ENCODE results near the gene EFL1. TPM values are rescaled to one million over a fixed set of nuclear protein-coding genes. Genes with fewer than 3 reads are reported as not detected.

Gene EFL1
- total RNA-seq (2021; fragmentation: NEBNext Ultra II Directional; extraction: Animal tissue kit (Norgen Biotek cat#: 25700)) (31.5 and 32.8 TPM in 2 replicates), polyA plus RNA-seq (2011; rRNA removed) (8.8 and 10.8 TPM in 2 replicates), polyA minus RNA-seq (2011; rRNA and poly(A)+ RNA removed) (33.1 and 45.0 TPM in 2 replicates)
- polyA plus RNA-seq (2011; cell fraction: cytosol; rRNA removed): 18.0 TPM
- 15.3 TPM for polyA plus RNA-seq (2011; cell fraction: nucleus; rRNA removed)
- 20.3 to 30.7 TPM (median 24.2 TPM) in 4 replicates for polyA plus RNA-seq (2012, experiment 1 of 2)
- 1.9 TPM for polyA plus RNA-seq (2012, experiment 2 of 2)
- 16.4 TPM for polyA plus RNA-seq (2013, experiment 1 of 2)
- polyA plus RNA-seq (2013, experiment 2 of 2): 17.5 TPM
- 31.2 TPM for polyA minus RNA-seq (2011; cell fraction: cytosol; rRNA and poly(A)+ RNA removed)
- polyA minus RNA-seq (2011; cell fraction: nucleus; rRNA and poly(A)+ RNA removed): 49.1 TPM
- long read RNA-seq, experiment 1, partial matches to known transcripts: 13 of 23 reads
- long read RNA-seq, experiment 1, other reads (novel, unspliced or antisense): 6 of 23 reads
- long read RNA-seq, experiment 2, transcript EFL1-201 (20 exons, 3,675 nt): major isoform, 13 of 27 reads
- long read RNA-seq, experiment 2, partial matches to known transcripts: 10 of 27 reads
- long read RNA-seq, experiment 2, other reads (novel, unspliced or antisense): 4 of 27 reads

DNA sequence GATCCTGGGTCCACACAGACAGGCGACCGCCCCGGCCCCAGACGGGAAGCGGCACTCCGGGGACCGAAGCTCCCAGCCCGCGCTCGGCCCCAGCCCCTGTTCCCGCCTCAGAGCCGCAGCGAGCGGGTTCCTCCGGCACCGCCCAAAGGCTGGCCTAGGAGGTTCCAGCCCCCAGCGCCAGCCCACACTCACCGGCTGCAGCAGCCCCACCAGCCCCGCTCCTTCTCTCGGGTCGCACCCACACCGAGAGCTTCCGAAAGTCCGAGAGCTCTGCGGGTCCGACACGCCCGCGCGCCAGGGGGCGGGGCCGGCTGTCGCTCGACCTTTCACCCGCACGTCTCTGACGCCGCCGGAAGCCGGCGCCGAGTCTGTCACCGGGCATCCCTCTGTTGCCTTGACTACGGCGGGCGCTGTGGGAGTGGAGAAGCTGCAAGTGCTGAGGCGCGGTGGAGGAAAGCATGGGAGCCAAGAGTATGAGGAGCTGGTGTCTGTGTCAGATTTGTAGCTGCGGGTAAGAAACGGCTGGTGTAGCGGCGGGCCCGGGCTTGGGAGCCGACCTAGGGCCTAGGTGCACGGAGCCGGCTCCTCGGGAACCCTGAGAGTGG, at the start of gene EFL1, which contains the start of gene SAXO2:
EFL1 (minus strand) TSS at position 313 of the 605 bp plus-strand sequence. CDS start 956 bp downstream, outside the sequence.
SAXO2 (plus strand) TSS at position 397 of the 605 bp plus-strand sequence; CDS start at position 459, 62 bp downstream.
- Histone ChIP-seq H3K9ac (replicated peaks in 1 of 4; ENCODE audit: extremely low read depth in 1 of 4, low read depth in 3 of 4, low read length in 3 of 4) (peak within 1 kb of the TSS in 3 of 4 experiments; percentile 63 to 86 (median 71); a peak in 6 of 7 replicates), H2BK5ac (ENCODE audit: low read depth, low read length) (no peak within 1 kb of the TSS; the same call in 1 of the 2 replicates), H2AFZ (ENCODE audit: low read length) (peak within 1 kb of the TSS; percentile 35; the same call in 1 of the 2 replicates), H2BK20ac (ENCODE audit: low read length) (no peak within 1 kb of the TSS), H3K23me2 (ENCODE audit: low read depth, low read length) (0 out of 2 replicates have a peak, but pooled peaks cover 2% of the 10 kb centered on the region), H3K79me2 (ENCODE audit: control insufficient read depth in 1 of 2, insufficient read depth in 2 of 2, low read length in 2 of 2) (peaks cover 3 to 18% of the 10 kb centered on the region in 2 experiments; a peak in 2 of 4 replicates), H3K27me3 (replicated peaks in 1 of 4; ENCODE audit: control insufficient read depth in 3 of 4, extremely low read depth in 1 of 4, insufficient read depth in 3 of 4, low read length in 3 of 4) (no peaks in the 10 kb centered on the region), H3K79me1 (ENCODE audit: low read depth, low read length) (no peaks in the 10 kb centered on the region), H3K18ac (ENCODE audit: extremely low read depth, low read length) (0 out of 2 replicates have a peak within 1 kb of the TSS, but pooled peaks have one; percentile 6), H3K27ac (ENCODE audit: low read depth, low read length) (no peak within 1 kb of the TSS), H3K4ac (replicated peaks; ENCODE audit: insufficient read length, low read depth, low read length) (no peak within 1 kb of the TSS), H2BK12ac (ENCODE audit: low read depth, low read length) (no peak within 1 kb of the TSS), H3K4me2 (ENCODE audit: insufficient read depth in 1 of 2, low read depth in 2 of 2, low read length in 2 of 2) (peak within 1 kb of the TSS; percentile 64 to 76), H4K5ac (ENCODE audit: insufficient read length, low read depth, low read length) (no peak within 1 kb of the TSS), H3K36me3 (ENCODE audit: control insufficient read depth in 2 of 4, insufficient read depth in 4 of 4, low read length in 3 of 4) (peaks cover 0 to 5% (median 2%) of the 10 kb centered on the region in 4 experiments; a peak in 3 of 8 replicates), H3K4me1 (replicated peaks in 1 of 4; ENCODE audit: control insufficient read depth in 3 of 4, insufficient read depth in 4 of 4, low read length in 3 of 4) (peaks cover 0 to 6% (median 3%) of the 10 kb centered on the region in 4 experiments; a peak in 4 of 7 replicates), H3K23ac (ENCODE audit: insufficient read length) (no peak within 1 kb of the TSS), H2AK5ac (ENCODE audit: low read depth, low read length) (no peak within 1 kb of the TSS), H4K8ac (ENCODE audit: extremely low read depth, insufficient read depth, low read length) (peak within 1 kb of the TSS; percentile 91), H3K4me3 (ENCODE audit: extremely low read depth in 1 of 4, insufficient read depth in 2 of 4, low read depth in 3 of 4, low read length in 4 of 4) (peak within 1 kb of the TSS; percentile 71 to 86 (median 80)), H2BK15ac (ENCODE audit: low read length) (no peak within 1 kb of the TSS), H3K56ac (replicated peaks; ENCODE audit: insufficient read length, low read depth, low read length) (no peak within 1 kb of the TSS), H3K9me3 (ENCODE audit: insufficient read depth in 2 of 2, low read depth in 1 of 2, low read length in 1 of 2) (no peaks in the 10 kb centered on the region), H3K14ac (ENCODE audit: insufficient read length) (no peak within 1 kb of the TSS), H4K91ac (replicated peaks; ENCODE audit: insufficient read length, low read length) (no peak within 1 kb of the TSS), H2BK120ac (replicated peaks; ENCODE audit: low read depth, low read length) (no peak within 1 kb of the TSS), H4K20me1 (replicated peaks in 1 of 2; ENCODE audit: control insufficient read depth in 1 of 2, insufficient read depth in 2 of 2, low read length in 2 of 2) (peaks cover 0 to 2% of the 10 kb centered on the region in 2 experiments)
- no peak for FAIRE-seq
- WGBS, 2 experiments (ENCODE audit: extremely low coverage in 1 of 2, insufficient coverage in 1 of 2, insufficient read length in 1 of 2, insufficient replicate concordance in 2 of 2, low coverage in 1 of 2, low lambda C conversion rate in 2 of 2, missing lambda C conversion rate in 1 of 2): 2% methylated on average over 52 of the region's 57 CpGs; no CpG with 5 or more reads in 1 of the 2 experiments
- ChIA-PET CTCF (ENCODE audit: partially characterized antibody) (interaction anchor here (1.0 kb wide), 2 partner anchors 15 to 44 kb away, joined by 3 read pairs; no protein-coding TSS in a partner anchor), POLR2A (ENCODE audit: partially characterized antibody) (interaction anchor here (0.8 kb wide), 1 partner anchor 217 kb away, joined by 3 read pairs; the partner anchor contains the start of gene MEX3B)
- peak; percentile 54 to 92 for DNase-seq (ENCODE audit: low read depth in 1 of 2, low spot score in 2 of 2)
- peak; percentile 75 for TF ChIP-seq PHF8 (conservative IDR thresholded peaks at IDR 0.05; ENCODE audit: low read depth, low read length)
- no peak for TF ChIP-seq CHD1 (IDR thresholded peaks at IDR 0.05; ENCODE audit: low read depth, low read length)
- TF ChIP-seq CREB1 (IDR thresholded peaks at IDR 0.05): peak; percentile 70
- TF ChIP-seq CBX8 (IDR thresholded peaks at IDR 0.05; ENCODE audit: borderline replicate concordance, low read depth, low read length): no peak
- no peak for TF ChIP-seq POLR2AphosphoS5 (IDR thresholded peaks at IDR 0.05; ENCODE audit: low read depth, low read length)
- TF ChIP-seq, protein P1, sequence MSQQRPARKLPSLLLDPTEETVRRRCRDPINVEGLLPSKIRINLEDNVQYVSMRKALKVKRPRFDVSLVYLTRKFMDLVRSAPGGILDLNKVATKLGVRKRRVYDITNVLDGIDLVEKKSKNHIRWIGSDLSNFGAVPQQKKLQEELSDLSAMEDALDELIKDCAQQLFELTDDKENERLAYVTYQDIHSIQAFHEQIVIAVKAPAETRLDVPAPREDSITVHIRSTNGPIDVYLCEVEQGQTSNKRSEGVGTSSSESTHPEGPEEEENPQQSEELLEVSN (IDR thresholded peaks at IDR 0.05): peak; percentile 52; the same call in 1 of the 2 replicates
- TF ChIP-seq POU5F1 (IDR thresholded peaks at IDR 0.05; ENCODE audit: low read depth, low read length): no peak
